COLO829 (cell line): Measurements from ENCODE around the gene TMEM272.

Experiments used
- DNase-seq: peaks from one replicate; pipeline ENCODE4 v3.0.0; 2012; ENCODE audit warnings: low spot score

TMEM272 gene

GRCh38 chr13:51804295-51805172 is 40.4 kb downstream of the TMEM272 start:
- no peak for DNase-seq

- peak; percentile 79 for DNase-seq
Measured at GRCh38 chr13:51803422-51804294, 41.3 kb downstream of the TMEM272 start, which contains the start of gene DHRS12. Gene DHRS12, minus strand, starts transcription at chr13:51804163. Its CDS starts 4,504 bp downstream, at chr13:51799659.

- no peak for DNase-seq
Measured at GRCh38 chr13:51802631-51803418, 42.2 kb downstream of the TMEM272 start.

GRCh38 chr13:51801631-51802099 is 43.3 kb downstream of the TMEM272 start:
- DNase-seq = no peak

GRCh38 chr13:51800486-51800885 is 44.5 kb downstream of the TMEM272 start:
- no peak for DNase-seq

GRCh38 chr13:51799261-51799660 is 45.7 kb downstream of the TMEM272 start:
- no peak for DNase-seq

- DNase-seq = no peak
Measured at GRCh38 chr13:51797664-51798488, 47.1 kb downstream of the TMEM272 start.

- no peak for DNase-seq
Measured at GRCh38 chr13:51796546-51796945, 48.4 kb downstream of the TMEM272 start.

GRCh38 chr13:51795419-51795818 is 49.6 kb downstream of the TMEM272 start:
- no peak for DNase-seq

- no peak for DNase-seq
Measured at GRCh38 chr13:51794964-51795363, 50.0 kb downstream of the TMEM272 start.

- no peak for DNase-seq
Measured at GRCh38 chr13:51793570-51794271, 51.3 kb downstream of the TMEM272 start.

- no peak for DNase-seq
Measured at GRCh38 chr13:51786425-51787265, 58.3 kb downstream of the TMEM272 start.

GRCh38 chr13:51785712-51786424 is 59.1 kb downstream of the TMEM272 start:
- no peak for DNase-seq

- DNase-seq = no peak
Measured at GRCh38 chr13:51784097-51784496, 60.9 kb downstream of the TMEM272 start.

GRCh38 chr13:51783428-51784094 is 61.4 kb downstream of the TMEM272 start:
- no peak for DNase-seq

- DNase-seq = no peak
Measured at GRCh38 chr13:51782026-51782710, 62.8 kb downstream of the TMEM272 start.

- no peak for DNase-seq
Measured at GRCh38 chr13:51781246-51782022, 63.5 kb downstream of the TMEM272 start.
